ENCODE data around the gene TRIP12.
A peak's percentile ranks its signal among the peaks of the same experiment; 100 is the strongest.
"Not testable (repeated sequence)": the region's sequence is repeated elsewhere in the genome, so short reads cannot be mapped to it uniquely, and the experiment has no call there.

TRIP12 gene

GRCh38 chr2:229921892-229922448 is at the start of gene TRIP12:
Gene TRIP12, minus strand, starts transcription at chr2:229922009. Its CDS starts 41,930 bp downstream, at chr2:229880079.
- peak; percentile 74 to 89 for DNase-seq (ENCODE audit: extremely low read depth in 1 of 2, low read depth in 1 of 2)

- DNase-seq (ENCODE audit: extremely low read depth in 1 of 2, low read depth in 1 of 2), result no peak
These were observed 49.5 kb upstream of the TRIP12 start for GRCh38 chr2:229971298-229971790.

GRCh38 chr2:229970406-229970805 is 48.6 kb upstream of the TRIP12 start:
- no peak for DNase-seq (ENCODE audit: extremely low read depth in 1 of 2, low read depth in 1 of 2)

GRCh38 chr2:229969921-229970320 is 48.1 kb upstream of the TRIP12 start:
- DNase-seq (ENCODE audit: extremely low read depth in 1 of 2, low read depth in 1 of 2), result no peak

- DNase-seq (ENCODE audit: extremely low read depth in 1 of 2, low read depth in 1 of 2), result not testable (repeated sequence)
These were observed 41.8 kb upstream of the TRIP12 start for GRCh38 chr2:229963596-229963995.

GRCh38 chr2:229956491-229956890 is 34.7 kb upstream of the TRIP12 start:
- no peak for DNase-seq (ENCODE audit: extremely low read depth in 1 of 2, low read depth in 1 of 2)

- DNase-seq (ENCODE audit: extremely low read depth in 1 of 2, low read depth in 1 of 2), result no peak
These were observed 33.9 kb upstream of the TRIP12 start for GRCh38 chr2:229955663-229956062.

- no peak for DNase-seq (ENCODE audit: extremely low read depth in 1 of 2, low read depth in 1 of 2)
These were observed 30.5 kb upstream of the TRIP12 start for GRCh38 chr2:229952256-229952835.

GRCh38 chr2:229947544-229947943 is 25.7 kb upstream of the TRIP12 start:
- no peak for DNase-seq (ENCODE audit: extremely low read depth in 1 of 2, low read depth in 1 of 2)

GRCh38 chr2:229945975-229946374 is 24.2 kb upstream of the TRIP12 start:
- DNase-seq (ENCODE audit: extremely low read depth in 1 of 2, low read depth in 1 of 2), result no peak

- no peak for DNase-seq (ENCODE audit: extremely low read depth in 1 of 2, low read depth in 1 of 2)
These were observed 22.1 kb upstream of the TRIP12 start for GRCh38 chr2:229943770-229944449.

GRCh38 chr2:229943171-229943570 is 21.4 kb upstream of the TRIP12 start:
- no peak for DNase-seq (ENCODE audit: extremely low read depth in 1 of 2, low read depth in 1 of 2)

- DNase-seq (ENCODE audit: extremely low read depth in 1 of 2, low read depth in 1 of 2), result no peak
These were observed 20.9 kb upstream of the TRIP12 start for GRCh38 chr2:229942671-229943070.

- no peak for DNase-seq (ENCODE audit: extremely low read depth in 1 of 2, low read depth in 1 of 2)
These were observed 15.7 kb upstream of the TRIP12 start for GRCh38 chr2:229937537-229937936.

- DNase-seq (ENCODE audit: extremely low read depth in 1 of 2, low read depth in 1 of 2), result no peak
These were observed 9.4 kb upstream of the TRIP12 start for GRCh38 chr2:229931241-229931640.

GRCh38 chr2:229930656-229931055 is 8.8 kb upstream of the TRIP12 start:
- DNase-seq (ENCODE audit: extremely low read depth in 1 of 2, low read depth in 1 of 2), result no peak

GRCh38 chr2:229927817-229928321 is 6.1 kb upstream of the TRIP12 start:
- DNase-seq (ENCODE audit: extremely low read depth in 1 of 2, low read depth in 1 of 2), result no peak

- no peak for DNase-seq (ENCODE audit: extremely low read depth in 1 of 2, low read depth in 1 of 2)
These were observed 3.4 kb upstream of the TRIP12 start for GRCh38 chr2:229925201-229925600.

GRCh38 chr2:229924541-229924940 is 2.7 kb upstream of the TRIP12 start:
- not testable (repeated sequence) for DNase-seq (ENCODE audit: extremely low read depth in 1 of 2, low read depth in 1 of 2)

- peak; percentile 75 to 79 for DNase-seq (ENCODE audit: extremely low read depth in 1 of 2, low read depth in 1 of 2)
These were observed 909 bp upstream of the TRIP12 start, which contains the start of gene FBXO36 for GRCh38 chr2:229922449-229923386. Gene FBXO36, plus strand, starts transcription at chr2:229922503. Its CDS starts 11 bp downstream, at chr2:229922514.
